HG02885 (cell line): ENCODE data around the gene CFAP53.
"Not testable (repeated sequence)": the region's sequence is repeated elsewhere in the genome, so short reads cannot be mapped to it uniquely, and the experiment has no call there.

ENCODE experiments used
- ATAC-seq: cut with Tn5 transposase; IDR thresholded peaks from one replicate; pipeline ENCODE4 v1.9.1; 2021; ENCODE audit warnings: mild to moderate bottlenecking; ENCODE audit not compliant: unreplicated experiment, poor library complexity

The CFAP53 gene

GRCh38 chr18:50274044-50274442 lies 7.7 kb upstream of the CFAP53 start:
- no peak for ATAC-seq

- no peak for ATAC-seq
These were observed 7.1 kb upstream of the CFAP53 start for GRCh38 chr18:50273203-50274043.

- ATAC-seq, result no peak
These were observed 6.3 kb upstream of the CFAP53 start for GRCh38 chr18:50272568-50272967.

- ATAC-seq, result peak; percentile 74
These were observed 1.9 kb upstream of the CFAP53 start for GRCh38 chr18:50268022-50268747.

- ATAC-seq, result no peak
These were observed 3.3 kb downstream of the CFAP53 start for GRCh38 chr18:50262977-50263376.

- no peak for ATAC-seq
These were observed 15.4 kb downstream of the CFAP53 start for GRCh38 chr18:50250935-50251334.

- no peak for ATAC-seq
These were observed 16.7 kb downstream of the CFAP53 start for GRCh38 chr18:50249576-50249975.

GRCh38 chr18:50247561-50247960 lies 18.7 kb downstream of the CFAP53 start:
- ATAC-seq, result no peak

GRCh38 chr18:50241768-50242167 lies 24.5 kb downstream of the CFAP53 start:
- ATAC-seq, result not testable (repeated sequence)

GRCh38 chr18:50240080-50240563 lies 26.2 kb downstream of the CFAP53 start:
- ATAC-seq, result no peak

- ATAC-seq, result no peak
These were observed 33.9 kb downstream of the CFAP53 start for GRCh38 chr18:50232419-50232818.

GRCh38 chr18:50231621-50232020 lies 34.7 kb downstream of the CFAP53 start:
- ATAC-seq, result no peak

GRCh38 chr18:50220249-50220648 lies 46.0 kb downstream of the CFAP53 start:
- ATAC-seq, result not testable (repeated sequence)

- peak; percentile 73 for ATAC-seq
These were observed 47.7 kb downstream of the CFAP53 start for GRCh38 chr18:50218432-50219197.

GRCh38 chr18:50209311-50209710 lies 57.0 kb downstream of the CFAP53 start:
- ATAC-seq, result no peak

- ATAC-seq, result no peak
These were observed 58.6 kb downstream of the CFAP53 start for GRCh38 chr18:50207722-50208121.

GRCh38 chr18:50203801-50204604 lies 62.3 kb downstream of the CFAP53 start:
- ATAC-seq, result no peak

- ATAC-seq, result no peak
These were observed 64.7 kb downstream of the CFAP53 start for GRCh38 chr18:50201476-50202018.

GRCh38 chr18:50199921-50200320 lies 66.4 kb downstream of the CFAP53 start:
- no peak for ATAC-seq
